ENCODE measurements around the gene EHBP1. TPM values are rescaled to one million over a fixed set of nuclear protein-coding genes. Genes with fewer than 3 reads are reported as not detected.
"Not testable (repeated sequence)": the region's sequence is repeated elsewhere in the genome, so short reads cannot be mapped to it uniquely, and the experiment has no call there.

The EHBP1 gene
- total RNA-seq, 1 donor from 2014 or later = 23.1 TPM

- intact Hi-C loops (cut with micrococcal nuclease) = loop anchor here (5.0 kb wide), 1 partner anchor 364 kb away; no protein-coding TSS in a partner anchor
Observed at GRCh38 chr2:63058144-63058920, 352.8 kb downstream of the EHBP1 start.

GRCh38 chr2:63058921-63059792, 353.6 kb downstream of the EHBP1 start:
- intact Hi-C loops (cut with micrococcal nuclease) = loop anchor here (5.0 kb wide), 1 partner anchor 363 kb away; no protein-coding TSS in a partner anchor

GRCh38 chr2:63059793-63060471, 354.4 kb downstream of the EHBP1 start:
- intact Hi-C loops (cut with micrococcal nuclease) = loop anchor here (5.0 kb wide), 1 partner anchor 362 kb away; no protein-coding TSS in a partner anchor

- intact Hi-C loops (cut with micrococcal nuclease) = no loop called here
Observed at GRCh38 chr2:63060472-63060991, 355.0 kb downstream of the EHBP1 start.

- intact Hi-C loops (cut with micrococcal nuclease) = no loop called here
Observed at GRCh38 chr2:63064197-63064596, 358.7 kb downstream of the EHBP1 start.

GRCh38 chr2:63064661-63065060, 359.1 kb downstream of the EHBP1 start:
- intact Hi-C loops (cut with micrococcal nuclease) = no loop called here

GRCh38 chr2:63066265-63066664, 360.8 kb downstream of the EHBP1 start:
- intact Hi-C loops (cut with micrococcal nuclease) = no loop called here

- intact Hi-C loops (cut with micrococcal nuclease) = no loop called here
Observed at GRCh38 chr2:63066838-63067237, 361.3 kb downstream of the EHBP1 start.

- intact Hi-C loops (cut with micrococcal nuclease) = no loop called here
Observed at GRCh38 chr2:63071664-63072063, 366.2 kb downstream of the EHBP1 start.

- intact Hi-C loops (cut with micrococcal nuclease) = no loop called here
Observed at GRCh38 chr2:63073994-63074393, 368.5 kb downstream of the EHBP1 start.

GRCh38 chr2:63074399-63074798, 368.9 kb downstream of the EHBP1 start:
- intact Hi-C loops (cut with micrococcal nuclease) = not testable (repeated sequence)

- intact Hi-C loops (cut with micrococcal nuclease) = no loop called here
Observed at GRCh38 chr2:63078852-63079606, 373.5 kb downstream of the EHBP1 start.

- intact Hi-C loops (cut with micrococcal nuclease) = no loop called here
Observed at GRCh38 chr2:63081404-63081803, 375.9 kb downstream of the EHBP1 start.

- intact Hi-C loops (cut with micrococcal nuclease) = no loop called here
Observed at GRCh38 chr2:63086687-63087086, 381.2 kb downstream of the EHBP1 start.

- intact Hi-C loops (cut with micrococcal nuclease) = no loop called here
Observed at GRCh38 chr2:63092401-63092800, 386.9 kb downstream of the EHBP1 start.

GRCh38 chr2:63092857-63093256, 387.3 kb downstream of the EHBP1 start:
- intact Hi-C loops (cut with micrococcal nuclease) = no loop called here

- intact Hi-C loops (cut with micrococcal nuclease) = no loop called here
Observed at GRCh38 chr2:63093502-63093901, 388.0 kb downstream of the EHBP1 start.

All from T-helper 2 cell treated with Interferon-gamma antibody and Interleukin-4, amounts not matched to agents 100 ng/mL and 5 ng/mL, for 36 hours (primary cell).